A549 (cell line): Measurements from ENCODE around the gene ZC3H7A. TPM values are rescaled to one million over a fixed set of nuclear protein-coding genes. Genes with fewer than 3 reads are reported as not detected.

Experiments
- ATAC-seq, 2 experiments: fragments of 200-7000 bp in 1 of 2; fragments of >200 bp in 1 of 2; cut with Nextera tagmentation in 1 of 2; cut with Tn5 transposase in 1 of 2; 3 replicates each; pipeline versions ENCODE4 v1.8.0 to v1.9.1; 2018 to 2020; ENCODE audit warnings: mild to moderate bottlenecking in 1 of 2, moderate library complexity in 1 of 2
- CTCF ChIA-PET: fragments of 300-600 bp; sonication (Branson Sonifier 250); formaldehyde crosslinking; extraction: SDS; loops from one replicate; lab custom pipeline; 2021; ENCODE audit warnings: antibody characterized with exemption, inconsistent platforms; lab: Yijun Ruan, JAX
- POLR2A ChIA-PET: fragments of 350-600 bp; formaldehyde crosslinking; extraction: SDS; loops from one replicate; lab custom pipeline; 2021; ENCODE audit warnings: antibody characterized with exemption, inconsistent platforms; lab: Yijun Ruan, JAX
- DNase-seq, 2 experiments: peaks; one replicate each; pipeline versions ENCODE4 v3.0.0 to v3.0.0-alpha.2; 2011 to 2016; ENCODE audit warnings: low read depth in 1 of 2, low spot score in 1 of 2
- FAIRE-seq: peaks from 2 replicates; lab custom pipeline; 2011; peaks lifted over from hg19 to GRCh38; lab: Jason Lieb, UNC
- H3K27ac ChIP-seq, 2 experiments: fragments of >200 bp; sonication (Bioruptor Twin); formaldehyde crosslinking; 3 replicates each; pipeline ENCODE4 v1.5.1; 2016 to 2017
- H3K4me1 ChIP-seq: fragments of >200 bp; sonication (Bioruptor Twin); formaldehyde crosslinking; 3 replicates; pipeline ENCODE4 v1.6.1; 2016
- H3K4me2 ChIP-seq: fragments of >200 bp; sonication (Bioruptor Twin); formaldehyde crosslinking; 3 replicates; pipeline ENCODE4 v1.6.1; 2016
- H3K4me3 ChIP-seq: fragments of >200 bp; sonication (Bioruptor Twin); formaldehyde crosslinking; 3 replicates; pipeline ENCODE4 v1.5.1; 2016
- H3K9me3 ChIP-seq: fragments of >200 bp; sonication (Bioruptor Twin); formaldehyde crosslinking; 3 replicates; pipeline ENCODE4 v1.6.1; 2016
- CBX2 ChIP-seq: fragments of 200-600 bp; sonication (generic); IDR thresholded peaks from 2 replicates; pipeline ENCODE4 v1.6.1; 2016; ENCODE audit warnings: low read depth, mild to moderate bottlenecking, borderline replicate concordance
- CBX8 ChIP-seq: fragments of 200-600 bp; sonication (generic); IDR thresholded peaks from 2 replicates; pipeline ENCODE4 v1.6.1; 2016
- CHD2 ChIP-seq: fragments of 150-350 bp; IDR thresholded peaks from 2 replicates; pipeline ENCODE4 v1.6.1; 2014; ENCODE audit warnings: low read length; ENCODE audit not compliant: partially characterized antibody
- EHF ChIP-seq: fragments of 250-450 bp; sonication (Bioruptor Pico); IDR thresholded peaks from 2 replicates; pipeline ENCODE4 v1.5.0; 2020; ENCODE audit warnings: mild to moderate bottlenecking
- EHMT2 ChIP-seq: fragments of 200-600 bp; sonication (generic); IDR thresholded peaks from 2 replicates; pipeline ENCODE4 v1.6.1; 2016; ENCODE audit warnings: antibody characterized with exemption, low read depth, mild to moderate bottlenecking, moderate library complexity
- ESRRA ChIP-seq: fragments of 150-350 bp; IDR thresholded peaks from 2 replicates; pipeline ENCODE4 v1.6.1; 2014; ENCODE audit warnings: mild to moderate bottlenecking, low read length, borderline replicate concordance
- FOSL2 ChIP-seq, 2 experiments: fragments of 450-650 bp in 1 of 2; fragments of >200 bp in 1 of 2; sonication (Bioruptor Twin) in 1 of 2; formaldehyde crosslinking; IDR thresholded peaks; 2 replicates each; pipeline versions ENCODE4 v1.5.0 to v1.6.1; 2016 to 2020; ENCODE audit warnings: mild to moderate bottlenecking in 1 of 2, moderate library complexity in 1 of 2
- FOXS1 ChIP-seq: fragments of 250-450 bp; sonication (Bioruptor Pico); IDR thresholded peaks from 2 replicates; pipeline ENCODE4 v1.5.0; 2020; ENCODE audit warnings: mild to moderate bottlenecking, moderate library complexity
- HMGXB4 ChIP-seq: fragments of 250-450 bp; sonication (Bioruptor Pico); IDR thresholded peaks from 2 replicates; pipeline ENCODE4 v1.5.0; 2021; ENCODE audit warnings: mild to moderate bottlenecking, moderate library complexity, borderline replicate concordance
- KDM1A ChIP-seq: fragments of 200-600 bp; sonication (generic); IDR thresholded peaks from 2 replicates; pipeline ENCODE4 v1.6.1; 2016; ENCODE audit warnings: low read depth, mild to moderate bottlenecking
- KDM5A ChIP-seq: fragments of 200-600 bp; sonication (generic); IDR thresholded peaks from 2 replicates; pipeline ENCODE4 v1.6.1; 2016; ENCODE audit warnings: antibody characterized with exemption, mild to moderate bottlenecking
- MAFK ChIP-seq: fragments of 450-650 bp; IDR thresholded peaks from 2 replicates; pipeline ENCODE4 v1.6.1; 2014; ENCODE audit not compliant: partially characterized antibody
- MAX ChIP-seq: IDR thresholded peaks from 2 replicates; pipeline ENCODE4 v1.6.1; 2012
- MYC ChIP-seq: IDR thresholded peaks from 2 replicates; pipeline ENCODE4 v1.6.1; 2012; ENCODE audit warnings: mild to moderate bottlenecking, inconsistent platforms, low read length, improper control_type of control experiment, borderline replicate concordance
- NR3C1 ChIP-seq: fragments of >200 bp; sonication (Bioruptor Twin); formaldehyde crosslinking; IDR thresholded peaks from 3 replicates; pipeline ENCODE4 v1.6.1; 2017
- PHF8 ChIP-seq: fragments of 200-600 bp; sonication (generic); IDR thresholded peaks from 2 replicates; pipeline ENCODE4 v1.6.1; 2016; ENCODE audit warnings: low read depth, mild to moderate bottlenecking, antibody characterized with exemption, moderate library complexity, borderline replicate concordance
- POLR2AphosphoS2 ChIP-seq: conservative IDR thresholded peaks from 2 replicates; pipeline ENCODE4 v1.6.1; 2012; ENCODE audit warnings: low read length, improper control_type of control experiment, inconsistent platforms
- RARB ChIP-seq: fragments of 250-450 bp; sonication (Bioruptor Pico); IDR thresholded peaks from 2 replicates; pipeline ENCODE4 v1.8.0; 2021; ENCODE audit warnings: mild to moderate bottlenecking, moderate library complexity
- RFX5 ChIP-seq: fragments of 450-650 bp; IDR thresholded peaks from 2 replicates; pipeline ENCODE4 v1.7.1; 2014; ENCODE audit warnings: antibody characterized with exemption, mild to moderate bottlenecking, moderate library complexity
- RNF2 ChIP-seq: fragments of 200-600 bp; sonication (generic); IDR thresholded peaks from 2 replicates; pipeline ENCODE4 v1.6.1; 2016; ENCODE audit warnings: low read depth, mild to moderate bottlenecking, antibody characterized with exemption, moderate library complexity, borderline replicate concordance
- SREBF2 ChIP-seq: fragments of 450-650 bp; IDR thresholded peaks from 2 replicates; pipeline ENCODE4 v1.6.1; 2014; ENCODE audit warnings: mild to moderate bottlenecking, moderate library complexity
- TFCP2L1 ChIP-seq: fragments of 250-450 bp; sonication (Bioruptor Pico); IDR thresholded peaks from 2 replicates; pipeline ENCODE4 v1.5.0; 2021; ENCODE audit warnings: mild to moderate bottlenecking
- ZFP36 ChIP-seq: fragments of 450-650 bp; IDR thresholded peaks from 2 replicates; pipeline ENCODE4 v1.6.1; 2014; ENCODE audit warnings: borderline replicate concordance; ENCODE audit not compliant: partially characterized antibody
- ZNF302 ChIP-seq: fragments of 250-450 bp; sonication (Bioruptor Pico); IDR thresholded peaks from 2 replicates; pipeline ENCODE4 v1.9.0; 2021; ENCODE audit warnings: inconsistent platforms, mild to moderate bottlenecking, moderate library complexity
- WGBS: methylation state at CpG from one replicate; pipeline ENCODE4 v1.1.6; 2017; ENCODE audit errors: missing lambda C conversion rate; 5-methylcytosine and 5-hydroxymethylcytosine counted together
- polyA plus RNA-seq, 4 experiments: library from polyadenylated mRNA; depleted of rRNA in 3 of 4; stranded (reverse); fragments of >200 nt; fragmentation: RNase III in 1 of 4; extraction: RNeasy Plus Mini Kit Qiagen cat#74134 plus additional on column Dnase treatment in 1 of 4; gene quantifications; 2 replicates in 3 of 4; 3 replicates in 1 of 4; pipeline ENCODE4 v1.2.3, GENCODE V29; 2011 to 2017
- TF ChIP-seq, protein P1 (sequence below): fragments of 200-600 bp; sonication (generic); IDR thresholded peaks from 2 replicates; pipeline ENCODE4 v1.6.1; 2016; ENCODE audit warnings: antibody characterized with exemption, mild to moderate bottlenecking, moderate library complexity
- TF ChIP-seq, protein P2 (sequence below): fragments of 250-450 bp; sonication (Bioruptor Pico); IDR thresholded peaks from 2 replicates; pipeline ENCODE4 v1.5.0; 2020; ENCODE audit warnings: low read depth, mild to moderate bottlenecking, moderate library complexity

ZC3H7A gene
- polyA plus RNA-seq, 2 of the 4 experiments (the other 2 are of a cell fraction): 33.8 to 41.5 TPM

DNA sequence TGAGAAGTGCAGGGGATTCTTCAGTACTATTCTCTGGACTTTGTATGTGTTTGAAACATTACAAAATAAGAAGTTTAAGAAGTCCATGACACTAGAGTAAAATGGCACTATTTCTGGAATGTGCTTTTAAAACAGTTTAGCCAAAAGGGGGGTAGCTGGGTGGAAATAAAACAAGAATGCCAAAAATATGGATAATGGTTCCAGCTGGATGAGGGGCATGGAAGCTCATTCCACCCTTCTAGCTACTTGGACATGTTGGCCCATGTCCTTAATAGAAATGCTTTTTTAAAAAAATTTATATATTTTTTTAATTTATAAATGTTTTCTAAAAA, 13.1 kb downstream of the ZC3H7A start:
- TF ChIP-seq FOSL2 (IDR thresholded peaks at IDR 0.05): no peak
- no peak for TF ChIP-seq FOSL2 (CRISPR knock-in tag; IDR thresholded peaks at IDR 0.05)
- no peak for TF ChIP-seq EHF (CRISPR knock-in tag)
- no peak for TF ChIP-seq MYC
- no peak for TF ChIP-seq CBX2
- TF ChIP-seq ESRRA: no peak
- no peak for TF ChIP-seq KDM5A
- TF ChIP-seq ZFP36: no peak
- TF ChIP-seq, protein P1, sequence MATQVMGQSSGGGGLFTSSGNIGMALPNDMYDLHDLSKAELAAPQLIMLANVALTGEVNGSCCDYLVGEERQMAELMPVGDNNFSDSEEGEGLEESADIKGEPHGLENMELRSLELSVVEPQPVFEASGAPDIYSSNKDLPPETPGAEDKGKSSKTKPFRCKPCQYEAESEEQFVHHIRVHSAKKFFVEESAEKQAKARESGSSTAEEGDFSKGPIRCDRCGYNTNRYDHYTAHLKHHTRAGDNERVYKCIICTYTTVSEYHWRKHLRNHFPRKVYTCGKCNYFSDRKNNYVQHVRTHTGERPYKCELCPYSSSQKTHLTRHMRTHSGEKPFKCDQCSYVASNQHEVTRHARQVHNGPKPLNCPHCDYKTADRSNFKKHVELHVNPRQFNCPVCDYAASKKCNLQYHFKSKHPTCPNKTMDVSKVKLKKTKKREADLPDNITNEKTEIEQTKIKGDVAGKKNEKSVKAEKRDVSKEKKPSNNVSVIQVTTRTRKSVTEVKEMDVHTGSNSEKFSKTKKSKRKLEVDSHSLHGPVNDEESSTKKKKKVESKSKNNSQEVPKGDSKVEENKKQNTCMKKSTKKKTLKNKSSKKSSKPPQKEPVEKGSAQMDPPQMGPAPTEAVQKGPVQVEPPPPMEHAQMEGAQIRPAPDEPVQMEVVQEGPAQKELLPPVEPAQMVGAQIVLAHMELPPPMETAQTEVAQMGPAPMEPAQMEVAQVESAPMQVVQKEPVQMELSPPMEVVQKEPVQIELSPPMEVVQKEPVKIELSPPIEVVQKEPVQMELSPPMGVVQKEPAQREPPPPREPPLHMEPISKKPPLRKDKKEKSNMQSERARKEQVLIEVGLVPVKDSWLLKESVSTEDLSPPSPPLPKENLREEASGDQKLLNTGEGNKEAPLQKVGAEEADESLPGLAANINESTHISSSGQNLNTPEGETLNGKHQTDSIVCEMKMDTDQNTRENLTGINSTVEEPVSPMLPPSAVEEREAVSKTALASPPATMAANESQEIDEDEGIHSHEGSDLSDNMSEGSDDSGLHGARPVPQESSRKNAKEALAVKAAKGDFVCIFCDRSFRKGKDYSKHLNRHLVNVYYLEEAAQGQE: no peak
- TF ChIP-seq SREBF2: no peak
- no peak for TF ChIP-seq HMGXB4
- no peak for TF ChIP-seq ZNF302 (CRISPR knock-in tag)
- no peak for TF ChIP-seq CBX8
- no peak for TF ChIP-seq MAX
- no peak for TF ChIP-seq PHF8
- no peak for TF ChIP-seq EHMT2
- no peak for TF ChIP-seq FOXS1
- TF ChIP-seq, protein P2, sequence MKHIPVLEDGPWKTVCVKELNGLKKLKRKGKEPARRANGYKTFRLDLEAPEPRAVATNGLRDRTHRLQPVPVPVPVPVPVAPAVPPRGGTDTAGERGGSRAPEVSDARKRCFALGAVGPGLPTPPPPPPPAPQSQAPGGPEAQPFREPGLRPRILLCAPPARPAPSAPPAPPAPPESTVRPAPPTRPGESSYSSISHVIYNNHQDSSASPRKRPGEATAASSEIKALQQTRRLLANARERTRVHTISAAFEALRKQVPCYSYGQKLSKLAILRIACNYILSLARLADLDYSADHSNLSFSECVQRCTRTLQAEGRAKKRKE (CRISPR knock-in tag): no peak
- TF ChIP-seq NR3C1: no peak
- Histone ChIP-seq H3K4me1 (peaks cover 19% of the 10 kb centered on the region), H3K27ac (peak overlapping the region in 1 of 2 experiments; percentile 54; a peak in 2 of 6 replicates), H3K4me2 (peak overlapping the region; percentile 60), H3K9me3 (no peaks in the 10 kb centered on the region), H3K4me3 (no peak overlapping the region)
- DNase-seq: no peak
- no peak for ATAC-seq
- CTCF ChIA-PET: interaction anchor here (0.6 to 4.6 kb wide), 2 partner anchors 10 to 13 kb away, joined by 3 to 27 read pairs; partner anchors contain the start of gene ZC3H7A
- no peak for FAIRE-seq
- POLR2A ChIA-PET: interaction anchor here (0.7 kb wide), 1 partner anchor 28 kb away, joined by 3 read pairs; no protein-coding TSS in a partner anchor

GRCh38 chr16:11783319-11784037, 13.6 kb downstream of the ZC3H7A start:
- DNase-seq: no peak
- Histone ChIP-seq H3K9me3 (no peaks in the 10 kb centered on the region), H3K27ac (peak overlapping the region; percentile 27 to 54; a peak in 3 of 6 replicates), H3K4me1 (peaks cover 19% of the 10 kb centered on the region), H3K4me2 (peak overlapping the region; percentile 60), H3K4me3 (no peak overlapping the region)
- ChIA-PET CTCF (interaction anchor here (3.7 to 5.0 kb wide), 3 partner anchors 8 to 13 kb away, joined by 12 to 31 read pairs (median 27); partner anchors contain the start of gene ZC3H7A), POLR2A (no interaction called here)
- 55% methylated on average over 5 of the region's 5 CpGs for WGBS
- TF ChIP-seq MAFK: no peak
- no peak for TF ChIP-seq RFX5
- no peak for TF ChIP-seq TFCP2L1 (CRISPR knock-in tag)
- TF ChIP-seq RARB (CRISPR knock-in tag): no peak
- TF ChIP-seq RNF2: no peak
- no peak for TF ChIP-seq SREBF2
- TF ChIP-seq, protein P1: no peak
- no peak for TF ChIP-seq MAX
- TF ChIP-seq CBX8: no peak
- TF ChIP-seq POLR2AphosphoS2: no peak
- TF ChIP-seq KDM1A: no peak
- TF ChIP-seq ZFP36: no peak
- TF ChIP-seq CHD2: no peak
- peak in 1 of 2 experiments; percentile 40; a peak in 3 of 6 replicates for ATAC-seq
- no peak for FAIRE-seq
